Stimulated activated CD4-positive, alpha-beta T cell treated with anti-CD3 and anti-CD28 coated beads, TNF-alpha, amount 100 ng/mL, for 4 hours (primary cell): ENCODE measurements around the gene SLC22A14.
"Not testable (repeated sequence)": the region's sequence is repeated elsewhere in the genome, so short reads cannot be mapped to it uniquely, and the experiment has no call there.

ENCODE experiments used
- DNase-seq, 3 experiments: peaks; one replicate each; pipeline ENCODE4 v3.0.0-alpha.2; 2020; ENCODE audit warnings: low read depth in 3 of 3

SLC22A14 gene

GRCh38 chr3:38270606-38271005, 11.5 kb upstream of the SLC22A14 start:
- no peak for DNase-seq

- no peak for DNase-seq
Observed at GRCh38 chr3:38271553-38271952, 10.5 kb upstream of the SLC22A14 start.

- DNase-seq = no peak
Observed at GRCh38 chr3:38274864-38275649, 7.0 kb upstream of the SLC22A14 start.

- no peak for DNase-seq
Observed at GRCh38 chr3:38275658-38276057, 6.4 kb upstream of the SLC22A14 start.

- DNase-seq = no peak
Observed at GRCh38 chr3:38276081-38276916, 5.8 kb upstream of the SLC22A14 start.

- no peak for DNase-seq
Observed at GRCh38 chr3:38276917-38277630, 5.0 kb upstream of the SLC22A14 start.

- no peak for DNase-seq
Observed at GRCh38 chr3:38278841-38279240, 3.3 kb upstream of the SLC22A14 start.

- no peak for DNase-seq
Observed at GRCh38 chr3:38283810-38284755, 2.0 kb downstream of the SLC22A14 start.

GRCh38 chr3:38284756-38285150, 2.7 kb downstream of the SLC22A14 start:
- DNase-seq = no peak

GRCh38 chr3:38289286-38290217, 7.5 kb downstream of the SLC22A14 start:
- not testable (repeated sequence) for DNase-seq

- DNase-seq = not testable (repeated sequence)
Observed at GRCh38 chr3:38297053-38297452, 15.0 kb downstream of the SLC22A14 start.

GRCh38 chr3:38297537-38297936, 15.4 kb downstream of the SLC22A14 start:
- DNase-seq = no peak

GRCh38 chr3:38297947-38298711, 16.0 kb downstream of the SLC22A14 start:
- DNase-seq = no peak

GRCh38 chr3:38306941-38307340, 24.8 kb downstream of the SLC22A14 start:
- DNase-seq = no peak

GRCh38 chr3:38307599-38307998, 25.5 kb downstream of the SLC22A14 start:
- DNase-seq = no peak

- no peak for DNase-seq
Observed at GRCh38 chr3:38308456-38308855, 26.4 kb downstream of the SLC22A14 start.

GRCh38 chr3:38311476-38311875, 29.4 kb downstream of the SLC22A14 start:
- DNase-seq = no peak

- no peak for DNase-seq
Observed at GRCh38 chr3:38311941-38312340, 29.8 kb downstream of the SLC22A14 start.

- no peak for DNase-seq
Observed at GRCh38 chr3:38312356-38312755, 30.3 kb downstream of the SLC22A14 start.
